Astrocyte of the spinal cord (primary cell): ENCODE data around the gene MRPL20.
"Not testable (repeated sequence)": the region's sequence is repeated elsewhere in the genome, so short reads cannot be mapped to it uniquely, and the experiment has no call there.

Experiments used
- DNase-seq: peaks from one replicate; pipeline ENCODE4 v3.0.0; 2011; ENCODE audit warnings: low read depth, low spot score
- H3K4me3 ChIP-seq: 2 replicates; pipeline ENCODE4 v1.5.1; 2011; ENCODE audit warnings: low read depth, mild to moderate bottlenecking, low read length, moderate library complexity
- in situ Hi-C: cut with HindIII; loops from 2 replicates; pipeline ENCODE4 v1.10.0; 2017; ENCODE audit warnings: low sequenced_read_pairs
- TF ChIP-seq, protein P1 (sequence below): IDR thresholded peaks from 2 replicates; pipeline ENCODE4 v1.5.1; 2012; ENCODE audit warnings: low read depth, mild to moderate bottlenecking, low read length, inconsistent platforms

MRPL20 gene

DNA sequence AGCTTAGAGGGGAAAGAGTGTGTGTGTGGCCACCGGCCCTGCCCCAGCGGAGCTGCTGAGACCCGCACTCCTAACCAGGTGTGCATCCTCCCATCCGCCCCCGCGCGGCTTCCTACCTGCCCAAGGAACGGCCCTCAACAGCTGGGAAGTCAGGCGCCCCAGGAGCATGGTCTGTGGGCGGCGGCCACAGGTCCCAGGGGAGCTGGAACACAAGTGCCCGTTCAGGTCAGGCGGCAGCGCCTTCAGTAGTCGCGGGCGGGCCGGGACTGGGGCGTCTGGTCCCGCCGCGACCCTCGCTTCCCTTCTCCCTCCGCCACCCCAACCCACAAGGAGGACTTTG lies 32.5 kb downstream of the MRPL20 start:
- DNase-seq, result no peak

DNA sequence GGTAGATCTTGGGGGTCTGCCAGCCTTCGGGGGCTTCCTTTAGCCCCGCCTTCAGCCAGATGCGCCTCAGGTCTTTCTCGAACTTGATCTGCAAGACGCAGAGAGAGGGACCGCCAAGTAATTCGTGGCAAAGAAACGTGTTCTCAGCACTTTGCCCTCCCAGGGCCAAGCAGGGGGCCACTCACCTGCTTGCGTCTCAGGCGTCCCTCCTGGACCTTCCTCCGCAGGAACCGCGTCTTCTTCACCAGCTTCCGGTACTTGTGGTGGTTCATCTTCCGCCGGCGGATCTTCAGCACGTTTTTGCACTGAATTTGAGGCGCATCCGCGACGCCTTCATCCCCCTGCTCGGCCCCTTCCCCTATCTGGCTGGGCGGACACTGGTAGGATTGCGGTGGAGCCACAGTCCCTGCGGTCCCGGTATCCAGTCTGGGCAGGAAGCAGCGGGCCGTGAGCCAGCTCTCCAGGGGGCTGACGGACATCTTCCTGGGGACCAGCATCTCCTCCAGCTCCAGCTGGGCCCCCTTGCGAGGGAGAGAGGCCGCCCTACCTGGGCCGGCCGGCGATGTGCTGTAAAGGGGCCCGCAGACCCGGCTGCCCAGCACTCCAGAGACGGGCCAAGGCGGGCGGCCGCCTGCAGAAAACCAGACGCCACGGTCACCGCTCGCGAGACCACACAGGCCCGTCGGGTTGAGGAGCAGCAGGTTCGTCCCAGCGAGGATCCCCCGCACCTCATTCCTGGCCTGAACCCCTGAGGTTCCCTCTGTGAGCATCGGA lies 33.1 kb downstream of the MRPL20 start:
- peak overlapping the region; percentile 91 for H3K4me3 ChIP-seq
- DNase-seq, result no peak
- TF ChIP-seq, protein P1, sequence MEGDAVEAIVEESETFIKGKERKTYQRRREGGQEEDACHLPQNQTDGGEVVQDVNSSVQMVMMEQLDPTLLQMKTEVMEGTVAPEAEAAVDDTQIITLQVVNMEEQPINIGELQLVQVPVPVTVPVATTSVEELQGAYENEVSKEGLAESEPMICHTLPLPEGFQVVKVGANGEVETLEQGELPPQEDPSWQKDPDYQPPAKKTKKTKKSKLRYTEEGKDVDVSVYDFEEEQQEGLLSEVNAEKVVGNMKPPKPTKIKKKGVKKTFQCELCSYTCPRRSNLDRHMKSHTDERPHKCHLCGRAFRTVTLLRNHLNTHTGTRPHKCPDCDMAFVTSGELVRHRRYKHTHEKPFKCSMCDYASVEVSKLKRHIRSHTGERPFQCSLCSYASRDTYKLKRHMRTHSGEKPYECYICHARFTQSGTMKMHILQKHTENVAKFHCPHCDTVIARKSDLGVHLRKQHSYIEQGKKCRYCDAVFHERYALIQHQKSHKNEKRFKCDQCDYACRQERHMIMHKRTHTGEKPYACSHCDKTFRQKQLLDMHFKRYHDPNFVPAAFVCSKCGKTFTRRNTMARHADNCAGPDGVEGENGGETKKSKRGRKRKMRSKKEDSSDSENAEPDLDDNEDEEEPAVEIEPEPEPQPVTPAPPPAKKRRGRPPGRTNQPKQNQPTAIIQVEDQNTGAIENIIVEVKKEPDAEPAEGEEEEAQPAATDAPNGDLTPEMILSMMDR, result no peak
- in situ Hi-C loops, result no loop called here

More for the DNA sequence above, 32.5 kb downstream of the MRPL20 start:
- peak overlapping the region; percentile 91 for H3K4me3 ChIP-seq
- in situ Hi-C loops, result no loop called here
- TF ChIP-seq, protein P1, result no peak

DNA sequence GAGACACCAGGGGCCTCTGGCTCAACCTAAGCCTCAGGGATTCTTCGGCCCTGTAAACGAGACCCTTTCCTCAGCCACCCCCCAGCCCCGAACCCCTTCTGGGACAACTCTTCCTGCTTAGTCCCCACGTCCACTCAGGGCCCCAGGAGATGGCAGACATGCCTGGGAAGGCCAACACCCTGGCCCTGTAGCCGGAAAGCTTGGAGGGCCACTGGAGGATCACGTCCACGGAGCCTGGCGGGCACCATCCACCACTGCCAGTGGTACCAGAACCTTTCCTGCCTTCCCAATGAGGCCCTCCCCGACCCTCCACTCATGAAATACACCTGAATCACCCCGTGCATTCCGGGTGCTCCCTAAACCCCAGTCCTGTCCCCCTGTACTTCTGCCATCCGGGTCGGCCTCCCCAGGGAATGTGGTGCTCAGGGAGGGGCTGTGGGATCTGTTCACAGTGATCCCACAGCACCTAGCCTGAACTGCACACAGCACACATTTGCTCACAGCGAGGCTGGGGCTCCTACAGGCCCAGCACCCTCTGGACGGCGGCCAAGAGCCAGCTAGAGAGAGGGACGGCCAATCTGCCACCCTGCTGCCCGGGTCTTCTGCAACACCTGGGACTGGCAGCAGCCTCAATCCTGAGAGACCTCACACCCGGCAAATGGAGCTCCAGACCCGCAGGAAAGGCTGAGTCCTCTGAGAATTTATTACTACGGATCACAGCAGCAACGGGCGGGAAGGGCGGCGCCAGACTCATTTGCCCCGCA lies 33.9 kb downstream of the MRPL20 start:
- TF ChIP-seq, protein P1, result no peak
- in situ Hi-C loops, result no loop called here
- no peak overlapping the region for H3K4me3 ChIP-seq
- no peak for DNase-seq

DNA sequence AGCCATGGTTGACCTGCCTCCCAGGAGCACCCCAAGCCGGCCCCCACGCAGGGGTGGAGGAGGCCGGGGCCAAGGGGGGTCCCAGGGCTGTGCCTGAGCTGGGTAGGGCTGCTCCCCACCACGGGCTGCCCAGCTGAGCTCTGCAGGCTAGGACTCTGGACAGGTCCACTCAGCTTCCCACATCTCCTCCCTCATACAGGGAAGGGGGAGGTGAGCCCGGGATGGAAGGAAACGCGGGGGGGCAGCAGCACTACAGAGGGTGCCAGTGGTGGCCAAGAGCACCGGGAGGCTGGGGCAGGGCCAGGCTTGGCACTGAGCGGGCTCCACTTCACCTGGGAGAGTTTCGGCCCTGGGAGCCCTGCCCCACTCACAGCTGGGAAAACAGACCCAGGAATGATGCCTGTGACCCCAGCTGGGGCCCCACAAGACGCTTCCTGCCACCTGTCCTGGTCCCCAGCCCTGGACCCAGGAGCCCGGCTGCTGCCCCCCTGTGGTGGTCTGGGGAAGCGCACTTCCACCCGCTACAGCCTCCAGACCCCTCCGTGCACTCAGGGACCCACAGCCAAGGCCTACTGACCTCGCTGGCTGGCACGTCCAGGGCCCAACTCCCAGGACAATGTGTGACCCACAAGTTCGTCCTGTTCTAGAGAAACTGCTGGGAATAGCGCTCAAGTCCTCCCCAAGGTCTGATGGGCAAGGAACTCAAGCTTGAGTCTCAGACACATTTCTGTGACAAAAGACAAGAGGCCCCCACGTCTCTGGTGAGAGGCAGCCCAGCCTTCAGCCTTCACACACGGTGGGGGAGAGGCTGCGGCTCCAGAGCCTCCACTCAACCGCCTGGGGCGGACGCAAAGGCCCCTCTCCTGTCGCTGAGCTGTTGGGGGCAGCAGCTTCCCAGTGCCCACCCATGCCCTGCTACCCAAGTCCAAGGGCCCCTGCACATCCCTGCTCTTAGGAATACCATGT lies 35.1 kb downstream of the MRPL20 start:
- DNase-seq, result peak; percentile 52
- TF ChIP-seq, protein P1, result peak; percentile 96
- in situ Hi-C loops, result no loop called here
- no peak overlapping the region for H3K4me3 ChIP-seq

DNA sequence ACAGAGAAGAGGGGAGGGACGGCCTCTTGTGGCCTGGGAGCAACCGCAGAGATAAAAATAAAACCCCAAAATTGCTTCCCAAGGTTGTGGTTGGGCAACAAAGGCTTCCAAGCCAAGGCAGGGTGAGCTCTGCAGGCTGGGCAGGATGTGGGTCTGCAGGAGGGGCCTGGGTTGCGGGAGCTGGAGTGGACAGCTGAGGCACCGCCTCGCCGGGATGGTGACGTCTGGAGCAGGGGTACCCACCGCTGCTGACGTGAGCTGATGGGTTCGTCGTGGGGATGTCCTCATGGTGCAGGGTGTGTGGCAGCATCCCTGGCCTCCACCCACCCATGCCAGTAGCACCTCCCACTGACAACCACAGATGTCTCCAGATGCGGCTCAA lies 35.7 kb downstream of the MRPL20 start:
- no peak overlapping the region for H3K4me3 ChIP-seq
- in situ Hi-C loops, result no loop called here
- TF ChIP-seq, protein P1, result no peak
- DNase-seq, result no peak

DNA sequence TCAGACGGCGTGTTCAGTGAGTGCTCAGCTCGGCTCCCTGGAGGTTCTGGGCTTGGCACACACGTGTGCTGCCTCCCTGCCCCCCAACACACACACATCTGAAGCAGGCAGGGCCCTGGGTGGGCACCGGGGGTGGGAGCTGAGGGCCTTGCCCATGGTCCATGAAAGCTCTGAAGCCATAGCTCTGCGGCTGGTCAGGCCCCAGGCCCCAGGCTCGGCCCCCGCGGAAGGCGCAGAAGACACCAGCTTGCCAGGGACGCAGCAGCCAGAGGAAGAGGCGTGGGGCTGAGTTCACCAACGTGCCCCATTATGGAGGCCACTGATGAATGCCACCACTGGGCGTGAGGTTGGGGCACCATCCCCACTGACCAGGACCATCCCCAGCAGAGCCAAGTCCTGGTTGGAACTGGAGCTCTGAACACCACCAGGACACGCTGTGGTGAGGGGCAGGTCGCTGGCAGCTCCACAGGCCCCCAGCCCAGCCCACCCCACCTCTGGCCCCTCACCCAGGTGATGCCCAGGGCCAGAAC lies 36.3 kb downstream of the MRPL20 start:
- in situ Hi-C loops, result no loop called here
- TF ChIP-seq, protein P1, result no peak
- H3K4me3 ChIP-seq, result no peak overlapping the region
- no peak for DNase-seq

DNA sequence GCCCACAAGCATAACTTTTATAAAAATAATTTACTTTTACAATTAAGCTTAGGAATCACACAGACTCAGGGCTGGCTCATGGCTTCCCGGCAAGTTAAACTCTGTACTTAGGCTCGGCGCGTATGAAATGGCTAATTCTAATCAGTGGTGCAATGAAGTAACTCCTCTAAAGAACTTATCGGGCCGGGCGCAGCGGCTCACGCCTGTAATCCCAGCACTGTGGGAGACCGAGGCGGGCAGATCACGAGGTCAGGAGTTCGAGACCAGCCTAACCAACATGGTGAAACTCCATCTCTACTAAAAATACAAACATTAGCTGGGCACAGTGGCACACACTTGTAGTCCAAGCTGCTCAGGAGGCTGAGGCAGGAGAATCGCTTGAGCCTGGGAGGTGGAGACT lies 37.0 kb downstream of the MRPL20 start:
- H3K4me3 ChIP-seq, DNase-seq, in situ Hi-C loops: not testable (repeated sequence)
